Activated T-helper 1 cell treated with anti-CD3 and anti-CD28 coated beads, Interleukin-12 subunit alpha, Interleukin-12 subunit beta, Interleukin-2, Interleukin-4 antibody, amounts not matched to agents 30 ng/mL and 10 ng/mL and 1 ng/mL, durations not matched to agents 14 hours and 24 hours and 36 hours (primary cell): Measurements from ENCODE around the gene TMEM158. TPM values are rescaled to one million over a fixed set of nuclear protein-coding genes. Genes with fewer than 3 reads are reported as not detected.

Experiments
- DNase-seq: peaks from one replicate; pipeline ENCODE4 v3.0.0; 2021; ENCODE audit warnings: low spot score
- H3K27ac Mint-ChIP-seq: one replicate; pipeline ENCODE4 v1.8.0; 2021; ENCODE audit warnings: mild to moderate bottlenecking, mixed read lengths
- H3K27me3 Mint-ChIP-seq: one replicate; pipeline ENCODE4 v1.8.0; 2022; ENCODE audit warnings: mild to moderate bottlenecking, moderate library complexity, mixed read lengths; ENCODE audit not compliant: insufficient read depth
- H3K36me3 Mint-ChIP-seq: one replicate; pipeline ENCODE4 v1.8.0; 2021; ENCODE audit warnings: low read depth, mixed read lengths
- H3K4me1 Mint-ChIP-seq: one replicate; pipeline ENCODE4 v1.8.0; 2021; ENCODE audit warnings: low read depth, mixed read lengths
- H3K4me3 Mint-ChIP-seq: one replicate; pipeline ENCODE4 v1.8.0; 2021; ENCODE audit warnings: mild to moderate bottlenecking, moderate library complexity, mixed read lengths
- H3K9me3 Mint-ChIP-seq: one replicate; pipeline ENCODE4 v1.8.0; 2021; ENCODE audit warnings: mixed read lengths
- intact Hi-C: fragments of 100-400 bp; cut with micrococcal nuclease; formaldehyde crosslinking; loops from one replicate; pipeline ENCODE4 v1.15.1; 2024
- total RNA-seq: library from RNA; stranded (reverse); gene quantifications from 2 replicates; pipeline ENCODE4 v1.2.3, GENCODE V29; 2022

Gene TMEM158
- total RNA-seq, 1 donor from 2014 or later, result 0.26 TPM

DNA sequence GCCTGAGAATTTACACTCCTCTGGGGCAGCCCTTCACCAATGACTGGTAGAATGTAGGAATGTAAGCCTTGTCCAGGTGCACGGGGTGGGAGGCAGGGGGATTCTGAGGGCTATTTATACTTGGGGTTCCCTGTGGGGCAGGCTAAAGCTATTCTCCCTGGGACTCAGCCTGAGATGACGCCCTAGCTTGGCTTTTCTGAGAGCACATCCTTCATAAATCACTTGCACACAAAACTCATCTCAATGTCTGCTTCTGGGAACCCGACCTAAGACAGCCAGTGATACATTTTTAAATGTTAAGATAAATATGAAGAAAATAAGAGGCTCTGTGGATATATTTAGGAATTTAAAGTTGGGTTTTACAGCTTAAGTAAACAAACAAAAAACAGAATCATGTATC is 16.6 kb downstream of the TMEM158 start:
- H3K27ac Mint-ChIP-seq, result no peak overlapping the region
- intact Hi-C loops, result no loop called here
- H3K27me3 Mint-ChIP-seq, result peaks cover 32% of the 10 kb centered on the region
- H3K4me1 Mint-ChIP-seq, result peaks cover 14% of the 10 kb centered on the region
- DNase-seq, result no peak
- no peak overlapping the region for H3K4me3 Mint-ChIP-seq
- H3K9me3 Mint-ChIP-seq, result no peaks in the 10 kb centered on the region
- no peaks in the 10 kb centered on the region for H3K36me3 Mint-ChIP-seq

DNA sequence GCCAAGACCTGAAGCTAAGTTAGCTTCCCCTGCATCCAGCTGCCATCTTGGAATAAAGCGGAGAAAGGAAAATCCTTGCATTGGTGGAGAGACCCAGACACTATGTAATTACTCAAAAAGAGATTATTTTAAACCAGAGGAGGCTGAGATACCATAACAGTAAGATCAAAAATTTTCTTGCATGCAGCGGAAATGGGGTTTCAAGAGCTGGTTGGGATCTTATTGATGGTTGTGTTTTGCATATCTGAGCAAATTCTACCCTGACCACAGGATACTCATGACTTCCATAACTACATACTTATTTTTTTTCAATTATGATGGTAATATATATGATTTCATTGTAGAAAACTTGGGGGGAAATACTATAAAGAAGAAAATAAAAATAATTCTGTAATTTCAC is 17.5 kb downstream of the TMEM158 start:
- peaks cover 14% of the 10 kb centered on the region for H3K4me1 Mint-ChIP-seq
- intact Hi-C loops, result loop anchor here (1.0 kb wide), 1 partner anchor 41 kb away; no protein-coding TSS in a partner anchor
- H3K9me3 Mint-ChIP-seq, result no peaks in the 10 kb centered on the region
- DNase-seq, result no peak
- H3K36me3 Mint-ChIP-seq, result no peaks in the 10 kb centered on the region
- no peak overlapping the region for H3K27ac Mint-ChIP-seq
- H3K4me3 Mint-ChIP-seq, result no peak overlapping the region
- peaks cover 34% of the 10 kb centered on the region for H3K27me3 Mint-ChIP-seq

DNA sequence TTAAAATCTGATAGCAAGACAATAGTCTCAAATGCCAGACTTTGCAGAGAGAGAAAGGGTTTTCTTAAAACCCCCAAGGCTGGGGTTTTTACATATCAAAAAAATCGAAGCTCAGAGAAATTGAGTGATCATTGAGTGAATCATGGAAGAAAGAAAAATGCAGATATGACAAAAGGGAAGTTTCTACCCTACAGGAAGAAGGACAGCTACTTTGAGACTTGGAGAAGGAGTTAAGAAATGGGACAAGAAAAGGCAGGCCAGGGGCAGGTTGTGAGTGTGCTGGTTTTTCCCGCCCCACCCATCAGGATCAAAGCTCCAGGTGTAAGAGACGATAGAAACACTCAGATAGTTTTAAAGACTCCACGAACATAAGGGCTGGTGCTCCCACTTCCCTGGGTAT is 18.6 kb downstream of the TMEM158 start:
- no peak for DNase-seq
- intact Hi-C loops, result no loop called here
- H3K27ac Mint-ChIP-seq, result no peak overlapping the region
- H3K36me3 Mint-ChIP-seq, result no peaks in the 10 kb centered on the region
- H3K9me3 Mint-ChIP-seq, result no peaks in the 10 kb centered on the region
- no peak overlapping the region for H3K4me3 Mint-ChIP-seq
- H3K4me1 Mint-ChIP-seq, result peaks cover 14% of the 10 kb centered on the region
- H3K27me3 Mint-ChIP-seq, result peaks cover 35% of the 10 kb centered on the region

DNA sequence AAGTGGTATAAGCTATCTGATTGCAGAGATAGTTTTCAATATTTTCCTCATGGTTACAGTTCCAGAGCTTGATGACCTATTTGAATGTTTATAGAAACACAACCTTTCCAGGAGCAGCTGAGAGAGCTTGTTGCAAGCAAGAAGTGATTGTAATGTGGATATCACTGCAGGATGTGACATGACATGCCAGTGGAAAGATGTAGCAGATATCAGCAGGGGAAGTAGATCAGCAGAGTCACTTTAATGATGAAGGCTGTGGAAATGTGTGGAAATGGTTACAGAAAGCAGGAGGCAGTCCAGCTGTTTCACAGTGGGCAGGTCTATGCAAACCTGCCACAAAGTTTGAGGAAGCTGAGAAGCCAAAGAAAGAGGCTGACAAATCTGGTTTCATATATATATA is 21.0 kb downstream of the TMEM158 start:
- Mint-ChIP-seq H3K4me3 (no peak overlapping the region), H3K36me3 (no peaks in the 10 kb centered on the region), H3K4me1 (peaks cover 8% of the 10 kb centered on the region), H3K9me3 (no peaks in the 10 kb centered on the region), H3K27me3 (peaks cover 32% of the 10 kb centered on the region), H3K27ac (no peak overlapping the region)
- no peak for DNase-seq
- intact Hi-C loops, result no loop called here

DNA sequence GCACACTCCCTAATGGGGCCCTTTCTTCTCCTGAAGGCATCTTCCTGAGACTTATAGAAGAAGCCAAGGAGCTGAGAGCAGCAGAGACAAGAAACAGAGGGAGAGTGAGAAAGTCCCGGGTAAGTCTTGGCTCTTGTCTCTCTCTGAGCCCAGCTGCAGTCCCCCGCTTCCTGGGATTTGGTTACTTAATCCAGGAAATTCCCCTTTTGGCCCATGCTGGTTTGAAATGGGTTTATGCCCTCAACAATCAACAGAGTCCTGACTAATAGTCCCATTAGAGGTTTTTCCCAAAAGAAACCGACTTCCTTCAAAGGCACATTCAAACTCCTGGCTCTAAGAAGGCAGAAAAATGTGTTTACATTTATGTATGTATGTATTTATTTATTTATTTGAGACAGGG is 22.0 kb downstream of the TMEM158 start:
- Mint-ChIP-seq H3K4me1 (peaks cover 8% of the 10 kb centered on the region), H3K9me3 (no peaks in the 10 kb centered on the region), H3K36me3 (no peaks in the 10 kb centered on the region), H3K27me3 (peaks cover 28% of the 10 kb centered on the region), H3K27ac (no peak overlapping the region), H3K4me3 (no peak overlapping the region)
- DNase-seq, result no peak
- intact Hi-C loops, result no loop called here

DNA sequence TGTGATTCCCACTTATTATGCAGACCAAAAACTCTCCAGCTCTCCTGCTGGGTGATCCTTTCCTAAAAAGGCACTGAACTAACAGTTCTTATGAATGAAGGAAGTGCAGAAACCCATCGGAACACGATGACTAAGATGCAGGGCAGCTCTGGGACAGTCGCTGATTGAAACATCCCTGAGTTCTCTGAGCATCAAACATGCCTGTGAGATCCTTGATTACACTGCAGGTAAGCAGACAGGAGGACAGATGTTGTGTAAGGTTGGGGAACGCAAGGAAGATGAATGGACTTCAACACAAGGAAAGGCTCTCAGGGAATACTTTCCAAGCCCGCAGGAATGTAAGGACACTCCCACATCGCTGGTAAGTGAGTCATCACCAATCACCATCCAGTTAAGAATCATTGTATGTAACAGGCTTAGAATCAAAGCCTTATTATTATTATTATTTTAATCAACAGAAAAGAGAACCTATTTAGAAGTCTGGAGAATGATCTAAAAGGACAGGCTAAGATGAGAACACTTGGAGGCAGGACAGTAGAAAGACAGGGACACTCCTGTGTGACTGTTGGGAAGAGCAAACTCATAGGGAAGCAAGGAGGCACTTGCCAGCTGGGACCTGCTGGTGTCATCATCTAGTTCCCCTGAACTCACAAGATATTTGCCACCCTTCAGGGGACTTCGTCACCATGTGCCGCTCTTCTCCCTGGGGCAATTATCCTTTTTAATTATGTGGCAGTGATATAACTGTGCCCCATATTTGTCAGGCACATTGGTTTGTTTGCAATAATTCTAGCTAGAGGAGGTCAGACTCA is 26.0 kb downstream of the TMEM158 start:
- Mint-ChIP-seq H3K27me3 (peaks cover 39% of the 10 kb centered on the region), H3K36me3 (no peaks in the 10 kb centered on the region), H3K9me3 (no peaks in the 10 kb centered on the region), H3K27ac (no peak overlapping the region), H3K4me3 (no peak overlapping the region), H3K4me1 (no peaks in the 10 kb centered on the region)
- intact Hi-C loops, result no loop called here
- DNase-seq, result no peak

DNA sequence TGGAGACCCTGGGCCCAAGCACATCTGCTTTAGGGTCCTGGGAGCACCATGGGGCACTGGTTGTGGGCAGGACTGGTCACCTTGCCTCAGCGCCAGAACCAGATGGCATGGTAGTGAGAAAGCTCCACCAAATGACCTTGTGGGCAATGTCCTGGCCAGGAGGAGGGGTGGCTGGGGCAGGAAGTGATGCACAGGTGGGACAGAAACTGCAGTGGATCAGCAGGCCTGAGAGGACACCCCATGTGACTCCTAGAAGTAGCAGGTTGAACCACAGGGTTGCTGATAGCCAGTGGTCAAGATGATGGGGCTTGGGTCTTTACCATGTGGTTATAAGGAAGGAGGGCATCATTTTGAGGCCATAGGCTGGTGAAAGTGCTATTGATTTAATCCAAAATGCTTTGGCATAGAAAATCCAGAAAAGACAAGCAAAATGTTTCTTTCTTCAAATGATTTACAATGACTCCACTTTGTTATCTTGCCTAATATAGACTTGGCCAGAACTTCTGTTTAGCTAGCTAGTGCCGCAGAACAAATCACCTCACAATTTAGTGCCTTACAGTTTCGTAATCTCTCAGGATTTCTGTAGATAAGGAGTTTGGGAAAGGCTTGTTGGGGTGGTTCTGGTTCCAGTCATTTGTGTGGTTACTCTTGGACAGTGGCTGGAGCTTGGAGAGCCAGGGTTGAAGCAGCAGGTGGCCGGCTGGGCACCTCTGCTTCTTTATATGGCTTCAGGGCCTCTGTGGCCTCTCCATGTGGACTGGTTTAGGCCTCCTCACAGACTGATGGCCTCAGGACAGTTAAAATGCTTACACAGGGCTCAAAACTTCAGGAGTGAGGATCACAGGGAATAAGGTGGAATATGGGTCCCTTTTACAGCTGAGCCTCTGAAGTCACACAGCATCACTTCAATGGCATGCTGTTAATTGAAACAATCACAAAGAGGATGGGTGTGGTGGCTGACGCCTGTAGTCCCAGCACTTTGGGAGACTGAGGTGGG is 27.5 kb downstream of the TMEM158 start:
- Mint-ChIP-seq H3K36me3 (no peaks in the 10 kb centered on the region), H3K4me3 (no peak overlapping the region), H3K27ac (no peak overlapping the region), H3K27me3 (peaks cover 34% of the 10 kb centered on the region), H3K9me3 (no peaks in the 10 kb centered on the region), H3K4me1 (no peaks in the 10 kb centered on the region)
- intact Hi-C loops, result no loop called here
- DNase-seq, result no peak

DNA sequence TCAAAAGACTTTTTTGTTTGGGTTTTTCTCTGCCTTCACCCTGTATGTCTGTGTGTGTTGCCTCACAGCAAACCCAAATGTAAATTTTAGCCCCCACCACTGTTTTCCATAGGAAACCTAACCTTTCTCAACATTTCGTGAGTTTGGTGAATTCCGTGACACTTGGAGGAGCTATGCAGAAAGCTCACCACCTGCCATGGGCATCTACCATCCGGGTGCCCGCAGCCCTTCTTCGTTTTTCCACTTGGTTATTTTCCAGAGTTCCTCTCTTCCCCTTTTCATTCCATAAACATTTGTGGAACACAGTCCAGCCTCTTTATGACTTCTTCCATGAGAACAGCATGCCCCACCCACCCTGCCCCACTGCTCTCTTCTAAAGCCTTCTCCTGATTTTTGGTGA is 31.3 kb downstream of the TMEM158 start:
- no peak overlapping the region for H3K27ac Mint-ChIP-seq

DNA sequence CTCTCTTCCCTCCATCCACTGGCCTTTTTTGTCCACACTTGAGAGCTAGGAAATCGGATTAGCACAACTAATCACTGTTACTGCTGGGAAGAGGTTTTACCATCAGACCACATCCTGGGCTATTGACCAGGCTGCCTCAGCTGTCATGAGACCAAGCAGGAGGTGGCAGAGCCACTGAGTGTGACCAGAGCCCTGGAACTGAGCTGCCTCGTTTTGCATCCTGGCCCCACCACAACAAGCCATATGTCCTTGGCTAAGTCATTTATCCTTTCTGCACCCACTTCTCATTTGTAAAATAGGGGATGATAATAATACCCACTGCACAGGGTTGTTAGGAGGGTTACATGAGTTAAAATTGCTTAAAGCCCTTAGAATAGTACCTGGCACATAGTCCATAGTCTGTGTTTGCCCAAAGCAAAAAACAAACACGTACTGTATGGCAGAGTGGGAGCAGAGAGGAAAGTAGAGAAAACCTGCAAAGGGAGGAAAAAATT is 34.1 kb downstream of the TMEM158 start:
- DNase-seq, result no peak
- peaks cover 7% of the 10 kb centered on the region for H3K4me1 Mint-ChIP-seq
- no peak overlapping the region for H3K27ac Mint-ChIP-seq
- intact Hi-C loops, result no loop called here
- H3K36me3 Mint-ChIP-seq, result no peaks in the 10 kb centered on the region
- no peaks in the 10 kb centered on the region for H3K9me3 Mint-ChIP-seq
- peaks cover 23% of the 10 kb centered on the region for H3K27me3 Mint-ChIP-seq
- no peak overlapping the region for H3K4me3 Mint-ChIP-seq

More for the DNA sequence above, 31.3 kb downstream of the TMEM158 start:
- Mint-ChIP-seq H3K36me3 (no peaks in the 10 kb centered on the region), H3K4me1 (no peaks in the 10 kb centered on the region), H3K4me3 (no peak overlapping the region), H3K27me3 (peaks cover 32% of the 10 kb centered on the region), H3K9me3 (no peaks in the 10 kb centered on the region)
- intact Hi-C loops, result no loop called here
- no peak for DNase-seq

DNA sequence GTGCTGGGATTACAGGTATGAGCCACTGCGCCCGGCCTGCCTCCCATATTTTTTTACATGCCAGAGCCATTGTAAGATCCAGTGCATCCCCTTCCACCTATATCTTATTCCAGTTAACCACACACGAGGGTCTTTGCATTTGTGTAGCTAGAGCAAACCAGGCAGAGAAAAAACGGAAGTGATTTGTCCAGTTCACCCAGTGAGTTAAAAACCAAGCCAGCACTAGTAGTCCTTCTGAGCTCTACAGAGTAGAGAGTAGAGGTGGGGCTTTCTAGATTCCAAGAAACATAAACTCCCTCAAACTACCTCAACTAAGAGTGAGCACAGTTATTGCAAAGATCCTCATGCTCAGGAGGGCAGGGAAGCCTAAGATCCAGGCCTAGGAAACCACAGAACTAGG is 34.7 kb downstream of the TMEM158 start:
- no peak for DNase-seq
- Mint-ChIP-seq H3K4me3 (no peak overlapping the region), H3K36me3 (no peaks in the 10 kb centered on the region), H3K9me3 (no peaks in the 10 kb centered on the region), H3K27ac (no peak overlapping the region), H3K4me1 (peaks cover 7% of the 10 kb centered on the region), H3K27me3 (peaks cover 23% of the 10 kb centered on the region)
- intact Hi-C loops, result no loop called here

DNA sequence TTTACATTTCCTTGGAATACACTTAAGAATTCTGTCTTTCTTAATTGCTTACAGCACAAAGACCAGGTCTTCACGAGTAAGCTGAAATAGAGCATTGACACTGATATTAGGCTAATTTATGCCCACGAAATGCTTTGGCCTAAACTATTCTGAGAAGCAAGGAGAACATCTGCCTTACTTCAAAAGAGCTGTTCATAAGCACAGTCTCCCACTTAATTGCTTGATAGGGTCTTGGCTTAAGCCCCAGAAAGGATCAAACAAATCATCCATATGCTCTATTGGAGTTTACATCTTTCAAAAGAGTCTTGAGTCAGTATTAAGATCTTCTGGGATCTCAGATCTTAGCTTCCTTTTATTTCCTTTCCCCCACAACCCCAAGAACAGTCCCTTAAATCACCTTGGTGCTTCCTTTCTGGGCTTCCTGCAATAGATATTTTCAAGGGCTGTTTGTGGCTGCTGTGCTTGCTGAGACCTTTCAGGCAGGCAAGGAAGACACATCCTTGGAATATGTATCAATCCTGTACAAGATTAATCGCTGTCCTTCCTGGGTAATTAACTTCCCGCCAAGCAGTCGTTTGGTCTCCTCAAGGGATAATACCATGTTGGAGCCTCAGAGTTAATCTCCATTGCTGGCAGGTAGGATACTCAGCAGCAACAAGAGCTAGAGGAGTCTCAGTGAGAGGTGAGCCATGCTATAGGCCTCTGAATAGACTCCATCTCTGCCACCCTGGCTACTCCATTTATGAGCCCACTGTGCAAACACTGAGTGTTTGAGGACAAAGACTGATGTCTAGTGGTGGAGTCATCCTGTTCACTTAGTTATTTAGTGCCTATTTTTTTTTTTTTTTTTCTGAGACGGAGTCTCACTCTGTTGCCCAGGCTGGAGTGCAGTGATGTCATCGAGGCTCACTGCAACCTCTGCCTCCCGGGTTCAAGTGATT is 37.1 kb downstream of the TMEM158 start:
- no peak overlapping the region for H3K4me3 Mint-ChIP-seq
- intact Hi-C loops, result no loop called here
- no peak for DNase-seq
- no peaks in the 10 kb centered on the region for H3K36me3 Mint-ChIP-seq
- peaks cover 7% of the 10 kb centered on the region for H3K4me1 Mint-ChIP-seq
- H3K9me3 Mint-ChIP-seq, result no peaks in the 10 kb centered on the region
- H3K27me3 Mint-ChIP-seq, result peaks cover 16% of the 10 kb centered on the region
- H3K27ac Mint-ChIP-seq, result no peak overlapping the region

DNA sequence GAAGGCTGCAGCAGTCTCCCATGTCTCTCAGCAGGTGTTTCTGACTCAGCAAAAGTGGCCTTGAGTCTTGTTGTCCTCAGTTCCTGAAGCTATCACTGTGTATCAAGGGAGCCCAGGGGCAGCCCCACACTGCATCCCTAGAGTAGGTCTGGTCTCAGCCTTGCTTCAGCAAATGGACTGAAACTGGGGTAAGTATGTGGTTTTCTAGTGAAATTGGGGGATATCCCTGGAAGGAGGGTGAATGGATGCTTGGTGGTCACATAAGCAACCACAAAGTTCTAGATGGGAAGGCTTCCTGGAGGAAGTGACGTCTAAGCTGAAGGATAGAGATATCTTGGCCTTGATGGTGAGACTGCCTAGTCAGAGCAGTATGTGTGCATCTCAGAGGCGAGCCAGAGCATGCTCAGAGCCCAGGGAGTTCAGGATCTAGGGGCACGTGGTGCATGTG is 38.4 kb downstream of the TMEM158 start:
- Mint-ChIP-seq H3K4me1 (peaks cover 13% of the 10 kb centered on the region), H3K4me3 (no peak overlapping the region), H3K27me3 (peaks cover 13% of the 10 kb centered on the region), H3K27ac (no peak overlapping the region), H3K9me3 (no peaks in the 10 kb centered on the region), H3K36me3 (no peaks in the 10 kb centered on the region)
- intact Hi-C loops, result no loop called here
- DNase-seq, result no peak
